ENCODE measurements around the gene NDUFS7.
"Not testable (repeated sequence)": the region's sequence is repeated elsewhere in the genome, so short reads cannot be mapped to it uniquely, and the experiment has no call there.

DNA sequence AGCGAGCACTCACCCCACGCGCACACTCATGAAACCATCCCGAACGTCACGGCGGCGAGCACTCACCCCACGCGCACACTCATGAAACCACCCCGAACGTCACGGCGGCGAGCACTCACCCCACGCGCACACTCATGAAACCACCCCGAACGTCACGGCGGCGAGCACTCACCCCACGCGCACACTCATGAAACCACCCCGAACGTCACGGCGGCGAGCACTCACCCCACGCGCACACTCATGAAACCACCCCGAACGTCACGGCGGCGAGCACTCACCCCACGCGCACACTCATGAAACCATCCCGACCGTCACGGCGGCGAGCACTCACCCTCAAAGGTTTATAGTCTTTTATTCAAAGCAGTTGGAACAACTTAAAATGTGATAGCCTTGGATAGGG lies 36.4 kb downstream of the NDUFS7 start:
- TF ChIP-seq, protein P1, sequence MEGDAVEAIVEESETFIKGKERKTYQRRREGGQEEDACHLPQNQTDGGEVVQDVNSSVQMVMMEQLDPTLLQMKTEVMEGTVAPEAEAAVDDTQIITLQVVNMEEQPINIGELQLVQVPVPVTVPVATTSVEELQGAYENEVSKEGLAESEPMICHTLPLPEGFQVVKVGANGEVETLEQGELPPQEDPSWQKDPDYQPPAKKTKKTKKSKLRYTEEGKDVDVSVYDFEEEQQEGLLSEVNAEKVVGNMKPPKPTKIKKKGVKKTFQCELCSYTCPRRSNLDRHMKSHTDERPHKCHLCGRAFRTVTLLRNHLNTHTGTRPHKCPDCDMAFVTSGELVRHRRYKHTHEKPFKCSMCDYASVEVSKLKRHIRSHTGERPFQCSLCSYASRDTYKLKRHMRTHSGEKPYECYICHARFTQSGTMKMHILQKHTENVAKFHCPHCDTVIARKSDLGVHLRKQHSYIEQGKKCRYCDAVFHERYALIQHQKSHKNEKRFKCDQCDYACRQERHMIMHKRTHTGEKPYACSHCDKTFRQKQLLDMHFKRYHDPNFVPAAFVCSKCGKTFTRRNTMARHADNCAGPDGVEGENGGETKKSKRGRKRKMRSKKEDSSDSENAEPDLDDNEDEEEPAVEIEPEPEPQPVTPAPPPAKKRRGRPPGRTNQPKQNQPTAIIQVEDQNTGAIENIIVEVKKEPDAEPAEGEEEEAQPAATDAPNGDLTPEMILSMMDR (IDR thresholded peaks at IDR 0.05) = not testable (repeated sequence)
- not testable (repeated sequence) for TF ChIP-seq POLR2A (IDR thresholded peaks at IDR 0.05)
